ENCODE results near the gene ZNF536.

GRCh38 chr19:30512176-30513081 is 140.2 kb downstream of the ZNF536 start:
- TF ChIP-seq CTCF (conservative IDR thresholded peaks at IDR 0.05; ENCODE audit: low read depth, low read length), result no peak
- TF ChIP-seq EZH2 (IDR thresholded peaks at IDR 0.05; ENCODE audit: borderline replicate concordance, low read depth, low read length, poor library complexity, severe bottlenecking), result no peak
